Upper lobe of left lung (tissue), 4 donors: ENCODE measurements around the gene MACROD2.

Experiments
- CTCF ChIP-seq, 6 experiments: fragments of 450-650 bp in 4 of 6; fragments of 200-600 bp in 2 of 6; sonication (generic) in 2 of 6; IDR thresholded peaks; one replicate each; pipeline ENCODE4 v1.5.1; 2016 to 2019; ENCODE audit warnings: antibody characterized with exemption in 6 of 6
- POLR2A ChIP-seq, 4 donors: fragments of 450-650 bp; IDR thresholded peaks; one replicate each; pipeline ENCODE4 v1.5.1; 2016 to 2017; ENCODE audit warnings: antibody characterized with exemption in 4 of 4, mild to moderate bottlenecking in 2 of 4
- POLR2AphosphoS5 ChIP-seq, 2 donors: sonication (generic); formaldehyde crosslinking; IDR thresholded peaks; one replicate each; pipeline ENCODE4 v1.5.1; 2017; ENCODE audit warnings: antibody characterized with exemption in 2 of 2

- no peak for TF ChIP-seq CTCF (IDR thresholded peaks at IDR 0.05)
- no peak for TF ChIP-seq POLR2A (IDR thresholded peaks at IDR 0.05)
- TF ChIP-seq POLR2AphosphoS5 (IDR thresholded peaks at IDR 0.05), result no peak
Observed at GRCh38 chr20:14114065-14114704, 118.9 kb downstream of the MACROD2 start.
